Lower leg skin (tissue), 4 donors: ENCODE data around the gene C1QTNF4. TPM values are rescaled to one million over a fixed set of nuclear protein-coding genes. Genes with fewer than 3 reads are reported as not detected.

Experiments
- DNase-seq, 2 donors: peaks; one replicate each; pipeline ENCODE4 v3.0.0-alpha.2; 2019; ENCODE audit warnings: low spot score in 2 of 2
- H3K4me3 ChIP-seq: fragments of 200-600 bp; sonication (generic); 2 replicates; pipeline ENCODE4 v1.5.1; 2017; ENCODE audit warnings: mild to moderate bottlenecking, low read depth; ENCODE audit not compliant: poor library complexity, severe bottlenecking
- CTCF ChIP-seq, 3 donors: fragments of 450-650 bp; IDR thresholded peaks; one replicate each; pipeline ENCODE4 v1.5.1; 2016; ENCODE audit warnings: antibody characterized with exemption in 3 of 3, mild to moderate bottlenecking in 3 of 3, moderate library complexity in 2 of 3
- POLR2A ChIP-seq, 2 donors: fragments of 450-650 bp; IDR thresholded peaks; one replicate each; pipeline ENCODE4 v1.6.1; 2016 to 2017; ENCODE audit warnings: antibody characterized with exemption in 2 of 2, mild to moderate bottlenecking in 1 of 2, moderate library complexity in 1 of 2
- WGBS, 2 donors: methylation state at CpG; one replicate each; pipeline ENCODE4 v1.1.5; 2018; 5-methylcytosine and 5-hydroxymethylcytosine counted together
- intact Hi-C: fragments of 100-400 bp; cut with DNase I; formaldehyde crosslinking; loops from one replicate; pipeline ENCODE4 v1.15.0; 2023; ENCODE audit warnings: low total_unique reads
- total RNA-seq, 4 donors: library from RNA; depleted of rRNA; stranded (reverse); fragments of >200 nt; gene quantifications; one replicate each; pipeline ENCODE4 v1.1.0, GENCODE V29; 2016

Gene C1QTNF4
- total RNA-seq, 4 donors from 2014 or later: 0.30 to 3.5 (median 1.3) TPM

- 91 to 93% methylated on average over 4 of the region's 4 CpGs for WGBS, 2 donors
- TF ChIP-seq CTCF (IDR thresholded peaks at IDR 0.05): no peak
- no peak for TF ChIP-seq POLR2A (IDR thresholded peaks at IDR 0.05)
- intact Hi-C loops: no loop called here
- H3K4me3 ChIP-seq: no peak overlapping the region
- peak in 1 of 2 donors; percentile 3 for DNase-seq
These were observed 33.8 kb upstream of the C1QTNF4 start for GRCh38 chr11:47628026-47628425.

- no peak overlapping the region for H3K4me3 ChIP-seq
- DNase-seq: peak in 1 of 2 donors; percentile 49
- 89 to 97% methylated on average over 8 of the region's 8 CpGs for WGBS, 2 donors
- TF ChIP-seq POLR2A (IDR thresholded peaks at IDR 0.05): no peak
- no peak for TF ChIP-seq CTCF (IDR thresholded peaks at IDR 0.05)
- intact Hi-C loops: no loop called here
These were observed 32.0 kb upstream of the C1QTNF4 start for GRCh38 chr11:47626234-47626633.

GRCh38 chr11:47620836-47621378 lies 26.7 kb upstream of the C1QTNF4 start:
- no peak for DNase-seq
- 86 to 91% methylated on average over 2 of the region's 2 CpGs for WGBS, 2 donors
- no peak overlapping the region for H3K4me3 ChIP-seq
- intact Hi-C loops: no loop called here
- TF ChIP-seq CTCF (IDR thresholded peaks at IDR 0.05): no peak
- TF ChIP-seq POLR2A (IDR thresholded peaks at IDR 0.05): no peak

- 26 to 31% methylated on average over 3 of the region's 3 CpGs for WGBS, 2 donors
- no peak for DNase-seq
- no peak overlapping the region for H3K4me3 ChIP-seq
- intact Hi-C loops: no loop called here
- TF ChIP-seq POLR2A (IDR thresholded peaks at IDR 0.05): no peak
- no peak for TF ChIP-seq CTCF (IDR thresholded peaks at IDR 0.05)
These were observed 23.2 kb upstream of the C1QTNF4 start for GRCh38 chr11:47617417-47617809.

- intact Hi-C loops: no loop called here
- TF ChIP-seq POLR2A (IDR thresholded peaks at IDR 0.05): no peak
- TF ChIP-seq CTCF (IDR thresholded peaks at IDR 0.05): peak in 1 of 3 donors; percentile 35
- H3K4me3 ChIP-seq: no peak overlapping the region
- peak; percentile 57 to 79 for DNase-seq
- 85 to 88% methylated on average over 10 of the region's 10 CpGs for WGBS, 2 donors
These were observed 22.7 kb upstream of the C1QTNF4 start for GRCh38 chr11:47616726-47617416.
